ENCODE results near the gene ARAP1.

- TF ChIP-seq POLR2A (IDR thresholded peaks at IDR 0.05) (no peak), CTCF (IDR thresholded peaks at IDR 0.05) (no peak)
These were observed 86.2 kb downstream of the ARAP1 start for GRCh38 chr11:72665911-72666472.
